IPS DF 4.7 (cell line): Measurements from ENCODE around the gene SUPT6H.
"Not testable (repeated sequence)": the region's sequence is repeated elsewhere in the genome, so short reads cannot be mapped to it uniquely, and the experiment has no call there.

Experiments
- DNase-seq: peaks from one replicate; pipeline ENCODE4 v3.0.0-alpha.2; 2013; ENCODE audit warnings: low spot score; ENCODE audit errors: extremely low read depth

SUPT6H gene

GRCh38 chr17:28646039-28646754 is 15.8 kb upstream of the SUPT6H start:
- no peak for DNase-seq

DNA sequence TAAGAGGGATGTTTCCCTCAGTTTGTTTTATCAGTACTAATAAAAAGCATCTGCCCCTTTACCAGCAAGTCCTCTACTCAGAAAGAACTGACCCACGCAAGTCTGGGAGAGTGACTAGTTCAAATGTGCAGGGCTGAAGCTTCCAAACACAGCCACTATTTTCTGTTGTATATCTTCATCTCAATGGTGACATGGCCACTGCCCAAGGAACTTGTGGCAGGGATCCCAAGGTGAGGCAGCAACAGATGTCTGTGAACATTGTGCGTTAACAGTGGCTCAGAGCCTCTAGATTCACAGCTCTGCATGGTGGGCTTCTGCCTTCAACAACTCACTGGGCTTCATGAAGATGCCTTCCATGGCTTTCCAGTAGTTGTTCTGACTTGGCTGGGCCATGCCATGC is 13.3 kb upstream of the SUPT6H start:
- DNase-seq, result no peak

GRCh38 chr17:28655160-28655559 is 6.8 kb upstream of the SUPT6H start:
- no peak for DNase-seq

DNA sequence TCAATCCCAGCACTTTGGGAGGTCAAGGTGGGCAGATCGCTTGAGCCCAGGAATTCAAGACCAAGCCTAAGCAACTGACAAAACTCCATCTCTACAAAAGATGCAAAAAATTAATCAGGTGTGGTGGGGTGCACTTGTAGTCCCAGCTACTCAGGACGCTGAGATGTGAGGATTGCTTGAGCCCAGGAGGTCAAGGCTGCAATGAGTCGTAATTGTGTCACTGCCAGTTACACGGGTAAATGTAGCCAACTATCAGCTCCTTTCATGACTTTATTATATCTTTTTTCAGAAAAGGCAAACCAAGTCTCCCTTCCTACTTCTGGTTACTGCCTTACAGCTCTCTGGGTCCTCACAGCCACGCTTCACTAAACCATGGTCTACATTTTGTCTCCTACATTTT is 4.2 kb upstream of the SUPT6H start:
- DNase-seq, result no peak

DNA sequence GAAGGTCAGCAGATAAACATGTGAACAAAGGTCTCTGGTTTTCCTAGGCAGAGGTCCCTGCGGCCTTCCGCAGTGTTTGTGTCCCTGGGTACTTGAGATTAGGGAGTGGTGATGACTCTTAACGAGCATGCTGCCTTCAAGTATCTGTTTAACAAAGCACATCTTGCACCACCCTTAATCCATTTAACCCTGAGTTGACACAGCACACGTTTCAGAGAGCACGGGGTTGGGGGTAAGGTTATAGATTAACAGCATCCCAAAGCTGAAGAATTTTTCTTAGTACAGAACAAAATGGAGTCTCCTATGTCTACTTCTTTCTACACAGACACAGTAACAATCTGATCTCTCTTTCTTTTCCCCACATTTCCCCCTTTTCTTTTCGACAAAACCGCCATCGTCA is 3.7 kb upstream of the SUPT6H start:
- not testable (repeated sequence) for DNase-seq

DNA sequence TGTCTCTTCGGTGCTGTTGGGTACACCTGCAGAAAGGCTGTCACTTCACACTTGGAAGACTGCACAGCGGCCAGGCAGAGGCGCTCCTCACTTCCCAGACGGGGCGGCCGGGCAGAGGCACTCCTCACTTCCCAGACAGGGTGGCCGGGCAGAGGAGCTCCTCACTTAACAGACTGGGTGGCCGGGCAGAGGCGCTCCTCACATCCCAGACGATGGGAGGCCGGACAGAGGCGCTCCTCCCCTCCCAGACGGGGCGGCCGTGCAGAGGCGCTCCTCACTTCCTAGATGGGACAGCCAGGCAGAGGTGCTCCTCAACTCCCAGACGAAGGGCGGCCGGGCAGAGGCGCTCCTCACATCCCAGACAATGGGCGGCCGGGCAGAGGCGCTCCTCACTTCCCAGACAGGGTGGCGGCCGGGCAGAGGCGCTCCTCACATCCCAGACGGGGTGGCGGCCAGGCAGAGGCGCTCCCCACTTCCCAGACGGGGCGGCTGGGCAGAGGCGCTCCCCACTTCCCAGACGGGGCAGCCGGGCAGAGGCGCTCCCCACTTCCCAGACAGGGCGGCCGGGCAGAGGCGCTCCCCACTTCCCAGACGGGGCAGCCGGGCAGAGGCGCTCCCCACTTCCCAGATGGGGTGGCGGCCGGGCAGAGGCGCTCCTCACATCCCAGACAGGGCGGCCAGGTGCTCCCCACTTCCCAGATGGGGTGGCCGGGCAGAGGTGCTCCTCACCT is 3.1 kb upstream of the SUPT6H start:
- DNase-seq, result not testable (repeated sequence)

DNA sequence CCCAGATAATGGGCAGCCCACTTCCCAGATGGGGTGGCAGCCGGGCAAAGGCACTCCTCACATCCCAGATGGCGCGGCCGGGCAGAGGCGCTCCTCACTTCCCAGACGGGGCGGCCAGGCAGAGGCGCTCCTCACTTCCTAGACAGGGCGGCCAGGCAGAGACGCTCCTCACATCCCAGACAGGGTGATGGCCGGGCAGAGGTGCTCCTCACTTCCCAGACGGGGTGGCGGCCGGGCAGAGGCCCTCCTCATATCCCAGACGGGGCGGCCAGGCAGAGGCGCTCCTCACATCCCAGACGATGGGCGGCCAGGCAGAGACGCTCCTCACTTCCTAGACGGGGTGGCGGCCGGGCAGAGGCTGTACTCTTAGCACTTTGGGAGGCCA is 2.5 kb upstream of the SUPT6H start:
- not testable (repeated sequence) for DNase-seq

DNA sequence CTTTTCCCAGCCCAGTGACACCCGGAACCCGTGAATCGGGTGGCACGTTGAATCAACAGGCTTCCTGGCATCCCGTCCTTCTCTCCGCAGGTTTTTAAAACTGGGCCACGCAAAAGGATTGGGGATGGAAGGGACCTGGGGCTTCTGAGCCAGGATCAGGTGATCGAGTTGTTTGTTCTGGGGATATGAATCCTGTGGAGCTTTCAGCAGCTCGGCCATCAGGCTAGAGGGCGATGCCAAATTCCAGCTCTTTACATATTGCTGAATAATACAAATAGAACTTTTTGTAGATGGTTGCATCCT is 473 bp downstream of the SUPT6H start:
- DNase-seq, result no peak

DNA sequence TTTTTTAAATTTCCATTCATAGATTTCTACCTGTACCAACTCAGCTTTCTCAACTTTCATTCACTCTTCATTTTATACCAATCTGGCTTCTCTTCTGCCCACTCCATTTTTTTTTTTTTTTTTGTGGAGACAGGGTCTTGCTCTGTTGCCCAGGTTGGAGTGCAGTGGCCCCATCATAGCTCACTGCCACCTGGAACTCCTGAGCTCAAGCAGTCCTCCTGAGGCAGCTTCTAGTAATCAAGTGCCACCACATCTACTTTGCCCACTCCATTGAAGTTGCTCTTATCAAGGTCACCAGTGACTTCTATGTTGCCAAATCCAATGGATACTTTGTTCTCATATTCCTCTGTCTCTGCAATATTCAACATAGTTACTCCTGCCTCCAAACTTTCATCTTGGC is 1.7 kb downstream of the SUPT6H start:
- DNase-seq, result no peak

DNA sequence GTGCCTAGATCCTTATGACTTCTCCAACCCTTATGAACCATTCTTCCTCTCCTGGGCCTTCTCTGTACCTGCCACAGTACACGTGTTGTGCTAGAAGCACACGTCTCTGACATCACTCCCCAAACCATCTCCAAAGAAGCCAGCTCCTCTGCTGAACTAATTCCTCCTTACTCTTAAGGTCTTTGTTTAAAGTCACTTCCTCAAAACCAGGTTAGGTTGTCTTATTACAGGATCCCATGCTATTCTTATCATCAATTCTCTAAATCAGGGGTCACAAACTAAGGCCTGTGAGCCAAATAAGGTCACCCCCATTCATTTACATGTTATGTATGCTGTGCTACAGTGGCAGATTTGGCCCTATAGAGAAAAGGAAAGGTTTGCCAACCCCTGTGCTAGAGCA is 4.0 kb downstream of the SUPT6H start:
- DNase-seq, result no peak

GRCh38 chr17:28667870-28668269 is 5.9 kb downstream of the SUPT6H start:
- no peak for DNase-seq

GRCh38 chr17:28669918-28670317 is 7.9 kb downstream of the SUPT6H start:
- no peak for DNase-seq

DNA sequence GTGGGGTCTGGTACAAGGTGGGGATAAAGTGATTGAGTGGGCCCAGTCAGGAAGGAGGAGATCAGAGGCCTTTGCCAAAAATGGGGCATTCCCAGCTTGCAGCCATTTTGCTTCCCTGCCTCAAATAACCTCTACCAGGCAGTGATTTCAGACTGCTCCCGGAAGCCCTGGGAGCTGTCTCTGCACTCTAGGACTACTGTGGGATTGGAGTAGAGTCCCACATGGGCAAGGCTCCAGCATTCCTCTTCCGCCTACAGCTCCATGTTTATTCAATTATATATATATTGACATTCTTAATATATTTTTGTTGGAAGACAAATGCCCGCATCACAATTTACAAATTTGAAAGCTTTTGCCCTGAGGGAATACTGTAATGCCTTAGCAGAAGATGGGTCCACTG is 13.5 kb downstream of the SUPT6H start:
- no peak for DNase-seq

DNA sequence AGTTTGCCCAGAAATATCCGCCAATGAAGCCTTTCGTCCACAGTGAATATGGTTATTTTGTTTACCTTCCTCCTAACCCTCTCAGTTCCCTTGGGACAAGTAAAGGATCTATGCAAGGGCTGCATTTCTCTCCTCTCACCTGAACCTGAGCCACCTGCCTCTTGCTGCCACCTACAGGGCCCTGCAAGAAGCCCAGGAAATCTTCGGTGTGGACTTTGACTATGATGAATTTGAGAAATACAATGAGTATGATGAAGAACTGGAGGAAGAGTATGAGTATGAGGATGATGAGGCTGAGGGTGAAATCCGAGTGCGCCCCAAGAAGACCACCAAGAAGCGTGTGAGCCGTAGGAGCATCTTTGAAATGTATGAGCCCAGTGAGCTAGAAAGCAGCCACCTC is 14.0 kb downstream of the SUPT6H start:
- no peak for DNase-seq

DNA sequence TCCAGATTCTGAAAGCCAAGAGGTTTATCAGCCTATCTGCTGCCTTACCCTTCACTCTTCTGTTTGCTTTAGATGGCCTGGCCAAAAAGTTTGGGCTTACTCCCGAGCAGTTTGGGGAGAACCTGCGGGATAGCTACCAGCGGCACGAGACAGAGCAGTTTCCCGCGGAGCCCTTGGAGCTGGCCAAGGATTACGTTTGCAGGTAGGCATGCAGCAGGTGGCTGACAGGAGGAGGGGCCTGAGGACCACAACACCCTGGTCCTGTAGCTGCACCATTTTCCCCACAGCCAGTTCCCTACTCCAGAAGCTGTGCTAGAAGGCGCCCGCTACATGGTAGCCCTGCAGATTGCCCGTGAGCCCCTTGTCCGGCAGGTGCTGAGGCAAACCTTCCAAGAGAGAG is 20.6 kb downstream of the SUPT6H start:
- no peak for DNase-seq

DNA sequence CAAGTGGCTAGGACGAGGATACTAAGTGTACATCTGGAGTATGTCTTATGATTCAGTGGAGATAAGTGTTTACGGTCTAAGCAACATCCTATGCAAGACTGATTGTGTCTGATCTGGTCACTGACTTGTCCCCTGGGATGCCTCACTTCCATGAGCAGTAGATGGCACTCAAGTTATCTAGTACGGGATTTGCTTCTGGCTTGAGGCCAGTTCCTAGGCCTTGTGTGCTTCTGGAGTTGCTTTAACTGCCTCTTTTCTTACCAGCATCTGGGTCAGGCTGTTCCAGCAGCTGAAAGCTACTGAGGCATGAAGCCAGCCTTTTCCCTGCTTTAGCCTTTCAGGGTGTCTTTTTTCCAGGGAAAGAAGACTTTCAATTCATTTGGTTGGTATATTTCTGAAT is 23.0 kb downstream of the SUPT6H start:
- no peak for DNase-seq

DNA sequence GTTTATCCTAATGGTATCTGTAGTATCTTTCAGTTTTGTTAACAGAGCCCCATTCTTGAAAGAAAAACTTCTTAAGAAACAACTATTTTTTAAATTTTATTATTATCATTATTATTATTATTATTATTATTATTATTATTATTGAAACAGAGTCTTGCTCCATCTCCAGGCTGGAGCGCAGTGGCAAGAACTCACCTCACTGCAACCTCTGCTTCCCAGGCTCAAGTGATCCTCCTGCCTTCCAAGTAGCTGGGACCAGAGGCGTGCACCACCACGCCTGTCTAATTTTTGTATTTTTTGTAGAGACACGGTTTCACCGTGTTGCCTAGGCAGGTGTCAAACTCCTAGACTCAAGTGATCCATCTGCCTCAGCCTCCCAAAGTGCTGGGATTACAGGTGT is 23.4 kb downstream of the SUPT6H start:
- DNase-seq, result no peak

- no peak for DNase-seq
Measured at GRCh38 chr17:28686296-28686695, 24.3 kb downstream of the SUPT6H start.

GRCh38 chr17:28688481-28688880 is 26.5 kb downstream of the SUPT6H start:
- no peak for DNase-seq

GRCh38 chr17:28689011-28689410 is 27.0 kb downstream of the SUPT6H start:
- no peak for DNase-seq

DNA sequence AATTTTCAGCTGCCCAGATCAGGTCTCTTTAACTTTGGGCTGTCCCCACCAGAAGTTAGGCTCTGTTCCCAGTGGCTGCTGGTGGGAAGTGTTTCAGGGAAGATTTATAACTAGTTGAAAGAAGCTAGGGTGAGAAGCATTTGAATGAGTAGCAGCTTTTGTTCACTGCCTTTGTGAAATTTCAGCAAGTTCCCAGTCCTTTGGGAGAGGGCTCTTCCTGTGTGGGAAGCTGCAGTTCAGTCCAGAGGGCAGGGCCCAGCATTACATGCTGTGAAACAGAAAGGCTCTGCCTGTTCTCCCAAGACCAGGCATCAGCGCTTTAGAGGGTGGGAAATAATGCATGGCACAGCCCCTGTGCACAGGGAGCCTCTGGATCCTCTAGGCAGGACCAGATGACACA is 31.9 kb downstream of the SUPT6H start:
- DNase-seq, result no peak

DNA sequence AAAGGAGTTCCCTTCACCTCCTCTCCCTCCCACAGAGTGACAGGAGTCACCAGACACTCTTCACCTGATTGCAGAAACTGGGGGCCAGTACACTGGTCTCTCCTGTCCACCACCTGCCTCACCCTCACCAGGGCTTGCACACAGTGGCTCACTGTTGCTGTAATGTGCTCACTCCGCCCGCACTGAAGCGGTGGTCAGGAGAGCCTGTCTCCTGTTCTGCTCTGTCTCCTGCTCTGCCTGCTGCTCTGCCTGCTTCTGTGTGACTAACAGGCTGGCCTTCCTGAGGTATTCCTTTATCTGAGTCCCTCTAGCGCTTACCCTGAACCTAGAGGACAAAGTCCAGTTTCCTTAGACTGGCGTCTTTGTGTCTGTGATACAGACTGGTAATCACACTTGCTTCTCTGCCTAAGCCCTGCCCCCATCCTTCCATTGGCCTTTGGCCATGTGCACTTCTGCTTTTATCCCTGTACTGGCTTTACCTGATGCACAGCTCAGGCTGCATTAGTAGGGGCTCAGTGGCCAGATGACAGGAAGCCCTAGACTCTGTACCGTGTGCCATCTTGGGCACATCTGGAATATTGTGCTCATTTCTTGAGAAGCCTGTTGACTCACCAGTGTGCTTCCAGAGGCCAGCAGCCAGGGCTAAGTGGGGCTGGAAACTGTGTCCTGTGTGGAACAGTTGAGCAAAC is 36.4 kb downstream of the SUPT6H start:
- no peak for DNase-seq

DNA sequence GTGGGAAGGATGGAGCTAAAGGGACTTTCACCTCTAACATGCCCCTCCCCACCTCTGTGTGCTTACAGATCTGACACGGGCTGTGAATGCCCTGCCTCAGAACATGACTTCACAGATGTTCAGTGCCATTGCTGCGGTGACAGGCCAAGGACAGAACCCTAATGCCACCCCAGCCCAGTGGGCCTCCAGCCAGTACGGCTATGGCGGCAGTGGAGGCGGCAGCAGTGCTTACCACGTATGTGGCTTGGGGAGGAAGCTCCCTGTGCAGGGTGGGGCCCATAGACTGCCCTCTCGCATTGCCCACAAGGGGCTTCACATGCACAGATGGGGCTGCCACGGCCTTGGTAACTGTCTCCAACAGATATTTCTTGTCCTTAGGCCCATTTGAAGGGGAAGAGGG is 38.3 kb downstream of the SUPT6H start:
- DNase-seq, result no peak
